ENCODE results near the gene MACROH2A1. TPM values are rescaled to one million over a fixed set of nuclear protein-coding genes. Genes with fewer than 3 reads are reported as not detected.

Gene MACROH2A1
- total RNA-seq, 2 donors from 2014 or later, result 163 to 252 TPM

DNA sequence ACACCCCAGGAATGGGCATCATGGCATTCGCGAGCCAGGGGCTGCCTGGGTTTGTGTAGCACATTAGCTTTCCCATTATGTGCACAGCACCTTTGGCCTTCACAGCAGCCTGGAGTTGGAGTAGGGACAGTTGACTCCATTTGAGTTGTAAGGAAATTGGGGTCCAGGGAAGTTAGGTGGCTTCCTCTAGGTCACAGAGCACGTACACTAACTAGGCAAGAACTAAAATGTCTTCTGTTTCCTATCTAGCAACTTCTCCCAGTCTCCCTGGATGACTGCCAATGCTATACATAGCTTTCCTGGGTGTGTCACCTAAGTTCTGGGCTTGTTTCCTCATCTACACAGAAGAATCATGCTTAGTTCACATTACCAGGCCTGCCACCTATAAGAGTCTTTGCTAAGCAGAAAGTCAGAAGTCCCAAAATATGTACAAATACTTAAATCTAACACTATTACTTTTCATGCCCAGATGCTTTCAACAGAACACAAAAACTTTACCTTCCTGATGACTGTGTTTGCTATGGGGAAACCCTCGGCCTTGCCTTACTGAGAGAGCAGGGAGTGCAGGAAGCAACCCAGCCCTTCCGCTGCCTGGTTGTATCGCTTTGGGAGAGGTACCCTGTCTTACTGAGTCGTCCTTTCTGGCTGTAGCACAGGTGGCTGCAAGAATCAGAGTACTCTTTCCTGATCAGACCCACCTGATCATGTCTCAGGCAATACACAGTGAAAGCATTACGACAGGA lies 12.0 kb downstream of the MACROH2A1 start:
- ATAC-seq (no peak), DNase-seq (ENCODE audit: low spot score) (no peak)
- H3K27ac Mint-ChIP-seq, result peak overlapping the region; percentile 16 to 47
- H3K27me3 Mint-ChIP-seq, result no peaks in the 10 kb centered on the region
- H3K4me3 Mint-ChIP-seq, result no peak overlapping the region
- H3K36me3 Mint-ChIP-seq, result peaks cover 18% of the 10 kb centered on the region
- peaks cover 38 to 58% of the 10 kb centered on the region in 2 donors for H3K4me1 Mint-ChIP-seq (ENCODE audit: low read depth in 2 of 2)
- H3K9me3 Mint-ChIP-seq, result no peaks in the 10 kb centered on the region

GRCh38 chr5:135386096-135386495 lies 12.9 kb downstream of the MACROH2A1 start:
- ATAC-seq (no peak), DNase-seq (ENCODE audit: low spot score) (no peak)
- Mint-ChIP-seq H3K27ac (no peak overlapping the region), H3K27me3 (no peaks in the 10 kb centered on the region), H3K36me3 (peaks cover 16% of the 10 kb centered on the region), H3K4me3 (no peak overlapping the region), H3K4me1 (ENCODE audit: low read depth in 2 of 2) (peaks cover 30 to 51% of the 10 kb centered on the region in 2 donors), H3K9me3 (no peaks in the 10 kb centered on the region)

DNA sequence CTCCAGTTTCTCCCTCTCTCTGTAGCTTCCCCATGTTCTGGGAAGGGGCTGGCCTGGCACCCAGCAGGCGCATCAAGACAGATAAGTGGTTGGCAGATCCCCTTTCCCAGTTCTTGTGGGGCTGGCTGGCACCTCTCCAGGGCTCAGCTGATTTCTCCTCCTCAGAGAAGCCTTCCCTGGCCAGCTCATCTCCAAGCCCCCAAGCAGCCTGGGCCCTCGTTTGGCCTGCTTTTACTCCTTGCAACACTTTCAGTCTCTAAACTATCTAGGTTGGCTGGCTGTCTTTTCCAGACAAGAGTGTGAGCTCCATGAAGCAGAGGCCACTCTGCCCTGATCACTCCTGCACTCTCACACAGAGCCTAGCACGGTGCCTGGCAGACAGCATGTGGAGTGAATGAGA lies 13.5 kb downstream of the MACROH2A1 start:
- no peak for ATAC-seq
- Mint-ChIP-seq H3K4me1 (ENCODE audit: low read depth in 2 of 2) (peaks cover 30 to 53% of the 10 kb centered on the region in 2 donors), H3K27ac (no peak overlapping the region), H3K27me3 (no peaks in the 10 kb centered on the region), H3K9me3 (no peaks in the 10 kb centered on the region), H3K4me3 (no peak overlapping the region), H3K36me3 (peaks cover 20% of the 10 kb centered on the region)
- DNase-seq (ENCODE audit: low spot score), result no peak

DNA sequence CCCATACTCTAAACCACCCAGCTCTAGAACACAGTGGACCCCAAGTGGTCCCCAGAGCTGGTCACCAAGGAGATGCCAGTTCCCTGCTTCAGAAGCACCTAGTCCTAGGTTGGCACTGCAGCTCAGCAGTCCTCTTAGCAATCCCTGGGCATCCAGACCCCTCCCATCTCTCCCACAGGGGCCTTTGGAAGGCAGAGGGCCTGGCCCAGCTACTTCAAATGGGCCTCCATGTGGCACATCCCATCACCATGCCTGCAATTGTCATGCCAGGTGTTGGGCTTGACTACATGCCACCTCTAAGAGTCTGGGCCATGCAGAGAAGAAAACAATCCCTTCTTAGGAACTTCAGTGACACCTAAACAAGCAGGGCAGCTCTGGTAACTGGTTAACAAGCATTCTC lies 14.1 kb downstream of the MACROH2A1 start:
- Mint-ChIP-seq H3K27ac (no peak overlapping the region), H3K9me3 (no peaks in the 10 kb centered on the region), H3K4me1 (ENCODE audit: low read depth in 2 of 2) (peaks cover 29 to 47% of the 10 kb centered on the region in 2 donors), H3K27me3 (no peaks in the 10 kb centered on the region), H3K4me3 (no peak overlapping the region), H3K36me3 (peaks cover 23% of the 10 kb centered on the region)
- ATAC-seq, result no peak
- DNase-seq (ENCODE audit: low spot score), result no peak

GRCh38 chr5:135383803-135384495 lies 15.1 kb downstream of the MACROH2A1 start:
- no peak overlapping the region for H3K27ac Mint-ChIP-seq
- H3K4me3 Mint-ChIP-seq, result no peak overlapping the region
- H3K27me3 Mint-ChIP-seq, result no peaks in the 10 kb centered on the region
- no peaks in the 10 kb centered on the region for H3K9me3 Mint-ChIP-seq
- H3K36me3 Mint-ChIP-seq, result peaks cover 26% of the 10 kb centered on the region
- peaks cover 28 to 39% of the 10 kb centered on the region in 2 donors for H3K4me1 Mint-ChIP-seq (ENCODE audit: low read depth in 2 of 2)
- no peak for DNase-seq (ENCODE audit: low spot score)
- no peak for ATAC-seq

DNA sequence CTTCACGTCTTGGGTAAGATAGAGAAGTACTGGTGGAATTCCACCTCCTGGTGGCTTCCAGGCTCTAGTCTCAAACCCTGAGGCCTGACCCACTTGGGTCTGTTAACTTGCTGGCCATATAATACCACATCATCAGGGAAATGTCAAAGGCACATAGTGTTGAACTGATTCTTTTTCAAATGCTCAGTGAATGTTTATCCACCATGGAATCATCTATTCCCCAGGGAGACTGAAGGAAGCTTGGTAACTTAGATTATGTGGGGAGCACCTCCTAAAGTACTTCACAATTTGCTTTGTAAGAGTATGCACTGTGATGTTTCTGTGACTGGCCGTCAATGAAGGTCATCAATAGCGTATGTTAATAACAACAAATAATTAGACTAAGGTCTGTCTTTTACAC lies 16.1 kb downstream of the MACROH2A1 start:
- H3K9me3 Mint-ChIP-seq, result no peaks in the 10 kb centered on the region
- peaks cover 20% of the 10 kb centered on the region for H3K36me3 Mint-ChIP-seq
- DNase-seq (ENCODE audit: low spot score) (no peak), ATAC-seq (no peak)
- no peaks in the 10 kb centered on the region for H3K27me3 Mint-ChIP-seq
- H3K4me1 Mint-ChIP-seq (ENCODE audit: low read depth in 2 of 2), result peaks cover 29 to 38% of the 10 kb centered on the region in 2 donors
- H3K4me3 Mint-ChIP-seq, result no peak overlapping the region
- no peak overlapping the region for H3K27ac Mint-ChIP-seq

DNA sequence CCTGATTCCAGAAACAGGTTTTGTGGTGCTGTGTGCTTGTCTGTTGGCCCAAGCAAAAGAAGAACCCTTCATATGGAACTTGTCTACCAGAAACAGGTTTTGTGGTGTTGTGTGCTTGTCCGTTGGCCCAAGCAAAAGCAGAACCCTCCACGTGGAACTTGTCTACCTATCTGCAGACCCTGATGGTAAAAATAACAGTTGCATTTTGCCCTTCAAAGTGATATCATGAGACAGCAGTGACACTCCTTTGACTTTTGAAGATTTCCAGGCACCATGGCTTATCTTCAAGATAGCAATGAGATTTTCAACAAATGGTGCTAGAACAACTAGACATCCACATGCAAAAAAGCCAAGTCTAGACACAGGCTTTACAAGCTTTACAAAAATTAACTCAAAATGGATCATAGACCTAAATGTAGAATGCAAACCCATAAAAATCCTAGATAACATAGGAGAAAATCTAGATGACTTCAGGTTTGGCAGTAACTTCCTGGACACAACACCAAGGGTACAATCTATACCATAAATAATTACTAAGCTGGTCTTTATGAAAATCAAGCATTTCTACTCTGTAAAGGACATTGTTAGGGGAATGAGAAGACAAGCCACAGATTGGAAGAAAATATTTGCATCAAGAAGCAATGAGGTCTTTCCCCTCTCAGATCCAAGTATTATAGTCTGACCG lies 16.8 kb downstream of the MACROH2A1 start:
- H3K27ac Mint-ChIP-seq, result no peak overlapping the region
- peaks cover 30 to 39% of the 10 kb centered on the region in 2 donors for H3K4me1 Mint-ChIP-seq (ENCODE audit: low read depth in 2 of 2)
- peaks cover 20% of the 10 kb centered on the region for H3K36me3 Mint-ChIP-seq
- H3K9me3 Mint-ChIP-seq, result no peaks in the 10 kb centered on the region
- ATAC-seq, result no peak
- no peak for DNase-seq (ENCODE audit: low spot score)
- H3K27me3 Mint-ChIP-seq, result no peaks in the 10 kb centered on the region
- no peak overlapping the region for H3K4me3 Mint-ChIP-seq

GRCh38 chr5:135379046-135379654 lies 19.9 kb downstream of the MACROH2A1 start:
- ATAC-seq (no peak), DNase-seq (ENCODE audit: low spot score) (no peak)
- Mint-ChIP-seq H3K27ac (peak overlapping the region in 1 of 2 donors; percentile 57), H3K36me3 (peaks cover 20% of the 10 kb centered on the region), H3K27me3 (no peaks in the 10 kb centered on the region), H3K4me3 (no peak overlapping the region), H3K9me3 (no peaks in the 10 kb centered on the region), H3K4me1 (ENCODE audit: low read depth in 2 of 2) (peaks cover 33 to 39% of the 10 kb centered on the region in 2 donors)

DNA sequence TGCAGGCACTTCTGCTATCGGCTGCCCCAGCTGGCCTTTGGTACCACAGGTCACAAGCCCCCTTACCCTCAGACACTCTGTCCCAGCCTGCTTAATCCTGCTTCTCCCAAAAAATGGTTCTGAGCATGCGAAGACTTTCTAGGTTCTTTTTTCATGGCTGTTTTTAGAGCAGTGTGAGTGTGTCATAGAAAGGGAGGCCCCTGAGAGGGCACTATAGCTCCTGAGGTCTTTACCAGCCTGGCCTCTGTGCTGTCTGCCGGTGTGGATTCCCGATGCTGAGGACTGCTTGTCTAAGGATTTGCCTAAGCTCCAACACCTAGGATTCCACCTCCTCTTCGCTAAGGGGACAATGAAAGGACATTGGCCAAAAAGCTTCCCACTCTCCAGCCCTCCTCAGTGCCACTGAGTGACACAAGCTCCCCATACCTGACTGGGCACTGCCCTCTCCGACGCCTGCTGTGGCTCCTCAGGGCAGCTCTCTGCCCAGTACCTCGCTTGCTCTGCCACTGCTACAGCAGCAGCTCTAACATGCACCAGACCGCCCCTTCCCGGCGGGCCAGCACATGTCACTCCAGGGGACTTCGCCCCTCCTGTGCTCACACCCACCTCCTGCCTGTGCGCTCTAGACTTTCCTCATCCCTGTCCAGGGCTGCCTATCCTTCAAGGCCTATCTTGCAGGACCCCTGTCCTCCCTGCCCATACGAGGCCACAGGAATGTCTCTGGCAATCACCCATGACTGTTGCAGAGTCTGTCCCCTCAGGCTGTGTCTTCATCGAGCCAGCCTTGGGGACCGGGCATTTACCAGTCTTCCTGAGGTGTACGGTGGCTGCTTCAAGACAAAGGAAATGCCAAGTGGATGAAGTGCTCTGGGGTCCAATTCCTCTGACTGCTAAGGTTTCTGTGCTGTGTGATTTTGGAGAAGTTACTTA lies 21.0 kb downstream of the MACROH2A1 start:
- H3K4me3 Mint-ChIP-seq, result peak overlapping the region; percentile 57
- DNase-seq (ENCODE audit: low spot score), result no peak

GRCh38 chr5:135376961-135377624 lies 21.9 kb downstream of the MACROH2A1 start:
- Mint-ChIP-seq H3K4me1 (ENCODE audit: low read depth in 2 of 2) (peaks cover 44 to 52% of the 10 kb centered on the region in 2 donors), H3K27me3 (no peaks in the 10 kb centered on the region), H3K36me3 (peaks cover 10% of the 10 kb centered on the region), H3K4me3 (peak overlapping the region; percentile 57), H3K9me3 (no peaks in the 10 kb centered on the region), H3K27ac (peak overlapping the region; percentile 36 to 51)
- peak; percentile 66 to 93 for ATAC-seq
- no peak for DNase-seq (ENCODE audit: low spot score)

More for the DNA sequence above, 21.0 kb downstream of the MACROH2A1 start:
- peaks cover 43 to 48% of the 10 kb centered on the region in 2 donors for H3K4me1 Mint-ChIP-seq (ENCODE audit: low read depth in 2 of 2)
- no peaks in the 10 kb centered on the region for H3K27me3 Mint-ChIP-seq
- peak; percentile 33 to 52 for ATAC-seq
- H3K36me3 Mint-ChIP-seq, result peaks cover 19% of the 10 kb centered on the region
- H3K9me3 Mint-ChIP-seq, result no peaks in the 10 kb centered on the region
- H3K27ac Mint-ChIP-seq, result peak overlapping the region; percentile 36 to 51

GRCh38 chr5:135375040-135375793 lies 23.8 kb downstream of the MACROH2A1 start:
- no peak for DNase-seq (ENCODE audit: low spot score)
- no peak for ATAC-seq
- Mint-ChIP-seq H3K4me3 (no peak overlapping the region), H3K27me3 (no peaks in the 10 kb centered on the region), H3K27ac (no peak overlapping the region), H3K36me3 (peaks cover 6% of the 10 kb centered on the region), H3K9me3 (no peaks in the 10 kb centered on the region), H3K4me1 (ENCODE audit: low read depth in 2 of 2) (peaks cover 44 to 52% of the 10 kb centered on the region in 2 donors)
